Measurements from ENCODE around the gene PDZRN4.

Gene PDZRN4

DNA sequence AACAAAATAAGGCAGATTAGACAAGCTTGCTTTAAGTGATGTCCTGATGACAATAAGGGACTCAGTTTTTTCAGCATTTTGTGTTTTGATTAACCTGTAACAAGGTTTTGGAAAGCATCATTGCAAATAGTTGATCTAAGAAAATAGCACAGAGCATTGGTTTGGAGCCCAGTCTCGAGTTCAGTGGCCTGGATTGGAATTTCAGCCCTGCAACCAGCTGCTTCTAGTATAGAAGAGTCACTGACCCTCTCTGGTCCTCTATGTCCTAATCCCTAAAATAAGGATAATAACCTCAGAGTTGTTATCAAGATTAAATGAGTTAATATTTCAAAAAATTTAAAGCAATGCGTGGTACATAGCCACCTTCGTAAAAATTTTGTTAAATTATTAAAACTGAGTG, 25.5 kb downstream of the PDZRN4 start:
- Histone ChIP-seq H4K20me1 (ENCODE audit: low read depth, low read length) (no peaks in the 10 kb centered on the region), H3K9me2 (replicated peaks; ENCODE audit: insufficient read depth, low read length) (no peaks in the 10 kb centered on the region), H3K36me3 (ENCODE audit: low read length) (no peaks in the 10 kb centered on the region), H3K27me3 (ENCODE audit: low read length) (no peaks in the 10 kb centered on the region), H3K4me2 (ENCODE audit: low read depth, low read length, poor library complexity, severe bottlenecking) (no peak overlapping the region), H3K9me3 (ENCODE audit: insufficient read depth, low read length) (no peaks in the 10 kb centered on the region), H3K9ac (ENCODE audit: low read length) (no peak overlapping the region), H3F3A (ENCODE audit: insufficient read depth) (no peaks in the 10 kb centered on the region), H3K27ac (ENCODE audit: low read depth, low read length) (no peak overlapping the region), H3K79me2 (ENCODE audit: insufficient read depth, low read length) (no peaks in the 10 kb centered on the region), H2AFZ (ENCODE audit: low read depth, low read length, severe bottlenecking) (no peak overlapping the region), H3K4me3 (ENCODE audit: insufficient read depth, low read length, poor library complexity, severe bottlenecking) (no peak overlapping the region)
- TF ChIP-seq EZH2phosphoT487 (conservative IDR thresholded peaks at IDR 0.05; ENCODE audit: low read length), result no peak
- TF ChIP-seq, protein P1, sequence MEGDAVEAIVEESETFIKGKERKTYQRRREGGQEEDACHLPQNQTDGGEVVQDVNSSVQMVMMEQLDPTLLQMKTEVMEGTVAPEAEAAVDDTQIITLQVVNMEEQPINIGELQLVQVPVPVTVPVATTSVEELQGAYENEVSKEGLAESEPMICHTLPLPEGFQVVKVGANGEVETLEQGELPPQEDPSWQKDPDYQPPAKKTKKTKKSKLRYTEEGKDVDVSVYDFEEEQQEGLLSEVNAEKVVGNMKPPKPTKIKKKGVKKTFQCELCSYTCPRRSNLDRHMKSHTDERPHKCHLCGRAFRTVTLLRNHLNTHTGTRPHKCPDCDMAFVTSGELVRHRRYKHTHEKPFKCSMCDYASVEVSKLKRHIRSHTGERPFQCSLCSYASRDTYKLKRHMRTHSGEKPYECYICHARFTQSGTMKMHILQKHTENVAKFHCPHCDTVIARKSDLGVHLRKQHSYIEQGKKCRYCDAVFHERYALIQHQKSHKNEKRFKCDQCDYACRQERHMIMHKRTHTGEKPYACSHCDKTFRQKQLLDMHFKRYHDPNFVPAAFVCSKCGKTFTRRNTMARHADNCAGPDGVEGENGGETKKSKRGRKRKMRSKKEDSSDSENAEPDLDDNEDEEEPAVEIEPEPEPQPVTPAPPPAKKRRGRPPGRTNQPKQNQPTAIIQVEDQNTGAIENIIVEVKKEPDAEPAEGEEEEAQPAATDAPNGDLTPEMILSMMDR (IDR thresholded peaks at IDR 0.05; ENCODE audit: insufficient read depth, low read length, poor library complexity, severe bottlenecking), result no peak

DNA sequence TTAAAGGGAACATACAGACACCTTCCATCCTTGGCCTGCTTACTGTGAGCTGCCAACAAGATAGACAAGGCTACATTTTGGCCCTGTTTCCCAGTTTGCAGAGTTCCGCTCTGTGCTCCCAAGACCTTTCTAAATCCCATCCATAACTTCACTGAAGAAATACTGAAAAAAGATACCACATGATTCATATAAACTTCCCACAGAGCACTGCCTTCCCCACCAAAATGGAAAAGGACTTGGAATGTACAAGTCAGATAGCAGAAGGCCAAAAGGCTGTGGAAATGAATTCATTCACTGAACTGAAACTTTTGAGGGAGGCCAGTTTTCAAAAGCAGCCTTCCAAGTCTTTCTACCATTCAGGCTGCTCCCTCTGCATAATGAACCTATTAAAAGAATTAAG, 29.6 kb downstream of the PDZRN4 start:
- H3K27ac ChIP-seq (ENCODE audit: low read depth, low read length), result no peak overlapping the region
- no peaks in the 10 kb centered on the region for H3K79me2 ChIP-seq (ENCODE audit: insufficient read depth, low read length)
- no peaks in the 10 kb centered on the region for H3K36me3 ChIP-seq (ENCODE audit: low read length)
- no peak overlapping the region for H3K4me2 ChIP-seq (ENCODE audit: low read depth, low read length, poor library complexity, severe bottlenecking)
- no peak overlapping the region for H3K4me3 ChIP-seq (ENCODE audit: insufficient read depth, low read length, poor library complexity, severe bottlenecking)
- H3K27me3 ChIP-seq (ENCODE audit: low read length), result no peaks in the 10 kb centered on the region
- H3K9me3 ChIP-seq (ENCODE audit: insufficient read depth, low read length), result no peaks in the 10 kb centered on the region
- no peaks in the 10 kb centered on the region for H4K20me1 ChIP-seq (ENCODE audit: low read depth, low read length)
- no peaks in the 10 kb centered on the region for H3F3A ChIP-seq (ENCODE audit: insufficient read depth)
- TF ChIP-seq, protein P1 (IDR thresholded peaks at IDR 0.05; ENCODE audit: insufficient read depth, low read length, poor library complexity, severe bottlenecking), result no peak
- no peak for TF ChIP-seq EZH2phosphoT487 (conservative IDR thresholded peaks at IDR 0.05; ENCODE audit: low read length)
- no peaks in the 10 kb centered on the region for H3K9me2 ChIP-seq (replicated peaks; ENCODE audit: insufficient read depth, low read length)
- H2AFZ ChIP-seq (ENCODE audit: low read depth, low read length, severe bottlenecking), result no peak overlapping the region
- H3K9ac ChIP-seq (ENCODE audit: low read length), result no peak overlapping the region

DNA sequence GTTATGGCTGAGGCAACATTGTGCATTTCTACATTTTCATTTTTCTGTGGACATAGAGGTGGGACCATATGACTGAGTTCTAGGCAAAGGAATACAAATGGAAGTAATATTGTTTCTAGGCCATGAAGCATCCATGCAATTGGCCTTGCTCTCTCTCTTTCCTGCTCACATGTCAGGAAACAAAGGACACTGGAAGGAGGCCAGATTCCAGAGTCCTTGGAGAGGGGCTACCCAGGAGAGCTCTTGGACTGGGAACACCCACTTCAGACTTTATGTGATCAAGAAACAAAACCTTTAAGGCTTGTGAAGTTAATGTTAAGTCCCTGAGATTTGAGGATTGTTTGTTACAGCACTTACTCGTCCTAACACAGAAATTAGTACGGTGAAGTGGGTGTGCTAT, 32.8 kb downstream of the PDZRN4 start:
- Histone ChIP-seq H3K9me2 (replicated peaks; ENCODE audit: insufficient read depth, low read length) (no peaks in the 10 kb centered on the region), H3K79me2 (ENCODE audit: insufficient read depth, low read length) (no peaks in the 10 kb centered on the region), H3K27me3 (ENCODE audit: low read length) (no peaks in the 10 kb centered on the region), H4K20me1 (ENCODE audit: low read depth, low read length) (no peaks in the 10 kb centered on the region), H3K4me3 (ENCODE audit: insufficient read depth, low read length, poor library complexity, severe bottlenecking) (no peak overlapping the region), H3K9me3 (ENCODE audit: insufficient read depth, low read length) (no peaks in the 10 kb centered on the region), H3F3A (ENCODE audit: insufficient read depth) (no peaks in the 10 kb centered on the region), H2AFZ (ENCODE audit: low read depth, low read length, severe bottlenecking) (no peak overlapping the region), H3K27ac (ENCODE audit: low read depth, low read length) (no peak overlapping the region), H3K4me2 (ENCODE audit: low read depth, low read length, poor library complexity, severe bottlenecking) (no peak overlapping the region), H3K36me3 (ENCODE audit: low read length) (no peaks in the 10 kb centered on the region), H3K9ac (ENCODE audit: low read length) (no peak overlapping the region)
- TF ChIP-seq EZH2phosphoT487 (conservative IDR thresholded peaks at IDR 0.05; ENCODE audit: low read length), result no peak
- TF ChIP-seq, protein P1 (IDR thresholded peaks at IDR 0.05; ENCODE audit: insufficient read depth, low read length, poor library complexity, severe bottlenecking), result no peak
